ENCODE measurements around the gene RAI14.

The RAI14 gene

DNA sequence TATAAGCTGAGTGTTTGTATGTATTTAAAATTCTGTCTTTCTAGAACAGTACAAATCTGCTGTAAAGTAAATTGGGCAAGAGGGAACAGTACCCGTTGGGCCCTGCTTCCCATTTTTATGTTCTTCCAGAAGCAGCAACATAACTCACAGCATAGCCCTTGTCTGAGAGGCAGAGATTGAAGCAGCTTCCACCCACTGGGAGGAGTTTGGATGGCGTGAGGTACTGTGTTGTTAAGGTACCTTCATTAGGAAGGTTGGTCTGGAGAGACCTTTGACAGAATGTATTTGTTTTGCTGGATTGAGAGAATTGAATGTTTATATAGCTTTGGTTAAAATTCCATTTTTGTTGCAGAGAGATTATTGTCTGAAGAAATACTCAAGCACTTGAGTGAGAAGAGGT is 24.8 kb downstream of the RAI14 start:
- DNase-seq, result no peak

DNA sequence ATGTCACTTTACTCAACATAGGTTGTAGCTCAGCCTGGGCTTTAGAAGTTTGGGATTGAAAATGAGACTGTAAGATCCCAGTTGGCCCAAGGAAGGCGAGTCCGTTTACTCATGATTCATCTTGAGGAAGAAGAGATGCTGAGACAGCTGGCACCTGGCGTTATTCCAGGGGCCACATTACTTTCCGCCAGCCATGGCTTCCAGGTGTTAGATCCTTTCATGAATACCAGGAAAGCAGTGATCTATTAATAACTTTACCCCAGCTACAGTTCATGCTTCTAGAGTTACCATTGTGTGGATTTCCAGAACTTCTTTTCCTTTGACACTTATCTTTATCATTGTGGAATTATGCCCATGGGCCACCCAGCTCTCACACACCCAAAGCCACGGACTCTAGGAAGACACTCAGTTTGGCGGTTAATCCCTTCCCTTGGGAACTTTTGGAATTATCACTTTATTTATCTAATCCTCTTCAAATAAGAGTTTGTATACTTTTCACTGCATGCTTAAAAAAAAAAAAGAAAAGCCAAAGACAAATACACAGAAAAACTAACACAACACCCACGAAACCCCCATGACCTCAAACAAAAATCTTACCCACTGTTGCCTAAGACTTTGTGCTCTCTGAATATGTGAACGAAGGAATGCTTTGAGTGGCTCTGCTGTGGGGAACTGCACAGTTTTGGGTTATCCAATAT is 26.9 kb downstream of the RAI14 start:
- no peak for DNase-seq

DNA sequence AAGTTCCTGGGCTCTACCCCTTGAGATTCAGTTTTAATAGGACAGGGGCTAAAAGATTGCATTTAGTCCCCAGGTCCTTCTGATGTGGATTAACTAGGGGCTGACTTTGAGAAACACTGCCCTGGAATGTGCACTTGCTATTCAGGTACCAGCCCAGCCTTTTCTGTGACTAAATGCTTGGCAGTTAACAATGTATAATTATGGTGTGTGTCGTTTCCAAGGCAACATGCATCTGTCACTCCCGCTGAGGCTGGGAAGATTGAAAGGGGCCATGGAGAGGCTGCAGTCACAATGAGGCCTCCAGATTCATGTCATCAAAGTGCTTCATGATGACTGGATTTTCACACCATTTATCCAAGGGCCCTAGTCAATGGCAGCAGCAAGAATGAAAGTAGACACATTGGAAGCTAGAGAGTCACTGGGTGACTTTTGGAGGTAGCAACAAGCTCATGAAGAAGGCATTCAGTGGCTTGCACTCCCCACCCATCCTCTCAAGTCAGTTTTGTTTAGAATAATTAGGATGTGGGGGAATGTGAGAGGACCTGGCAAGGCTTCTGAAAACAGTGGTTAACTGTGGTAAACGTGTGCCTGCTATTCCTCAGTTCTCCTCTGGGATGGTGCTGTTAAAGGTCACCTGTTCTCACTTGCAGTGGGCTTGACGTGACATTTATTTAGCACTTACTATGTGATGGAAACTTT is 28.3 kb downstream of the RAI14 start:
- no peak for DNase-seq

DNA sequence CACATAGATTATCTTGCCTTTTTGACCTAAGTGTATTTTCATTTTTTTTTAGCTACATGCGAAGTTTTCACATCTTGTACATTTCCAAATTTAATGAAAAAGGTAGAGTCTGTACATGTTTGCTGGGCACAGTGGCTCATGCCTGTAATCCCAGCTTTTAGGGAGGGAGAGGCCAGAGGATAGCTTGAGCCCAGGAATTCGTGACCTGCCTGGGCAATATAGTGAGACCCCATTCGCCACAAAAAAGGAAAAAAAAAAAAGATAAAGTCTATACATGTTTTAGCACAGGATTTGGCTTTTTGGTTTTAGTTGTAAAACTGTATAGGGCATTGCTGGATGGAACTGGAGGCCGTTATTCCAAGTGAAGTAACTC is 28.8 kb downstream of the RAI14 start:
- no peak for DNase-seq

DNA sequence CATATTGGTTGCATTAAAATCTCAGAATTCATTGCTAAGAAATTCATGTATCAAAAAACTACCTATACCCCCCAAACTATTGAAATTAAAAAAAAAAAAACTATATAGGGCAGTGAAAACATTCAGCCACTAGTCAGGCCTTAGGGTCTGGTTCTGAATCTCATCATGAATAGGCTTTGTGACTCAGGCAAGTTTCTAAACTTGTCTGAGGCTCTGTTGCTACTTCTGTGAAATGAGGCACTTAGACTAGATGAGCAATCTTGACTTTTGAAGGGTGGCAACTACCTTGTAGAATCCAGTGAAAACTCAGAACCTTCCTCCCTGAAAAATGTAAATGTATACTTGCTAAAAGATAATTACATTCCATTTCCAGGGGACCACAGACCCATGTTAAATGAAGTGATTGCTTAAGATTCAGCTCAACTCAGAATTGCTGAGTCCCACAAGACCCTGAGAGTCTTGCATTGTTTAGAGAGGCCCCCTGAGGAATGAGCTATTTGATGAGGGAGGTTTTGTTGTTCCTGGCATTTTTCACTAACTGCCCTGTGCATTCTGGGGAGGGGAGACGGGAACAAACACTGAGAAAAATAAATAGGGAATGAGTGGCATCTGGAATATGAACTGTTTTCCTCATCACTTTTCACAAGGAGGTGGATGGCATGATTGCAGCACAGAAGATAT is 29.5 kb downstream of the RAI14 start:
- DNase-seq, result peak; percentile 18

DNA sequence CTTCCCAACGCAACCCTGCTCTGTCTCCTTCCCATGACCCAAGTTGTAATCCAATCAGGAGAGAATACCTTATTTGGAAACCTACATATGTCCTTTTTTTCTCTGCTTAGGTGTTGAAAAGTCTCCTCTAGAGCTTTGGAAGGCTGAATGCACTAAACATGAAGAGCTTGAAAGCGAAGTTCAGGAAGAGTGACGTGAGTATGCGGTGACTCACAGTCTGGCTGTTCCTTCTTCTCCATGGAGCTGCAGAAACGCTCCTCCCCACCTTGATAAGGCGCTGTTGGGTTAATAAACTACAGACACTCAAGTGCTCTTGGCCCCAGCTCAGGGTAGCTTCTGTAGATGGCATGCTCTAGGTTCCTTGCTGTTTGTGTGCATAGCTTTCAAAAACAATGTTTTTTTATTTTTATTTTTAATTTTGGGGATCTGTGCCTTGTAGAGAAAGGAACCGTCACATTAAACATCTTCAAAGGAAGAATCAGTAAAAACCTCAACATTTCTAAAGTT is 30.7 kb downstream of the RAI14 start:
- DNase-seq, result no peak

DNA sequence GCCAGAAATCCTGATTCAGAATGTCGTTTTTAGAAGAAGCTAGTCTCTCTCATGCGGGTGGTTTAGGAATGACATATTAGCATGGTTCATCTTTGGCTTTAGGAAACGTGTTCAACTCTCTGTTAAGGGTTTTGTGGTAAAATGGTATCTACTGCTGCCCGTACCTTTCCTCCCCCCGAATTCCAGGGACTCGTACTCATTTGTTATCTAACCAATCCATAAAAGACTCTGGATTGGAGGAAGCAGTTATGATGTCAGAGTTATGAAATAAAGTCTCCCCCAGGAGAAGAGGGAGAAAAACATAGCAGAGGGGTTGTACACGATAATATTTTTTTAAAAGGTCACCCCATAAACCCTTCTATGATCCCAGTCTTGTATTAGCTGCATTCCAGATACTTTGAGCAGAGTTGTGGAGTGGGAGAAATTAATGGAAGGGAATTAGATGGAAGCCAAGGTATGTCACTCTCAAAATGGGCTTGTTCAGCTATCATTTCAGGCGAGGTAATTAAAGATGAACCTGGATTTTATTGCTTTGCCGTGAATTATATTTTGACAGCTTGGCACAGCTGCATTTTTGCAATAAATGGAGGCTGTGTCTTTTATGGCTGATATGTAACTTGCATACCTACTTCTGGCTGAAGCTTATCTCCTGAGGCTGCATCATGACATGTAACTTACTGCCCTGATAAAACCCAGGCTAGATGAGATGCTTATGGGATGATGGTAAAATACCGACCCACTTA is 31.3 kb downstream of the RAI14 start:
- no peak for DNase-seq

DNA sequence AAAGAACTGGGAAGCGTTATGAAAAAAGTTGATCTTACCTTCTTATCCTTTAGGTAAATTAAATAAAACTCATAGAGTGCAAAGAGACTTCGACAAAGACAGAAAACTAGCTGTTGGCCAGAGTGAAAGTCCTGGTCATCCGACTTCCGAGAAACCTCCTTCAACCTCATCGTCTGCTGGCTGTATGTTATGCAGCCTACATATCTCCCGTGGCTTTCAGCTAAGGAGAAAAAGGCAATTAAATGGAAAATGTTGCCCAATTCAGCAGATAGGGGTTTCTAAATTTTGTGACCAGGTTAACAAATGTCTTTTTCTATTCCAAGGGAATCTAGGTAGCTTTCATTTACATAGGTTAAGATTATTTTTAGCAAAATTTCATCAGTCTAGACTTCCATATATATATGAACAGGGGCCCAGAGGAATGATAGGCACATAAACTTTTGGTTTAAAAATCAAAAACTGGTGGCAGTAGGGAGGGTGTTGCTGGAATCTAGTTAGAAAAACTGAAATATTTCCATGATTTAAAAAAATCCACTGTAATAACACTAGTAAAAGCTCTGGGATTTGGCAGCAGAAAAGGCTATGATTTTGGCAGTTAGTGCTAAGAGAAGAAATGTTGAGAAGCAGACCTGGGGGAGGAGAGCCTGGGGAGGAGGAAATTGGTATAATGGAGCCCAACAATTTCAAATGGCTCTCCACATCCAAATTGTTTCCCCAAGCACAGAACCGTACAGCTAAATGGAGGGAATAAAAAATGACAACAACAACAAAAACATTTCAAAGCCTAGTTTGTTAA is 32.1 kb downstream of the RAI14 start:
- no peak for DNase-seq

DNA sequence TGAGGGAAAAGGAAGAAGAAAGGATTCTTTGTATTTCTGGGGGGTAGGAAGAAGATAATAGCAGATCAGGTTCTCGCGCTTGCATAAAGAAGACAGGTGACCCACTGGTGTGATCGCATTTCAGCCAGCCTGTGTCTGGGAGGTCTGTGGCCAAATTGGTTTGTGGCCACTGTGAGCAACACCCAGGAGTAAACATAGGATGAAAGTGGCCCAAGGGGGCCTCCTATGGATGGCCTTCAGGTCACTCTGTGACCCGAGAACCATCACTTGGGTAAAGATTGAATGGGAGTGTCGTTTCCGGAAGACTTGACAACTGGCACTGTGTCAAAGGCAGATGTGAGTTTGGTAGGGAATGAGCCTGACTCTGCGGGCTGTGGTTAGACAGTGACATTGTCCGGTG is 34.2 kb downstream of the RAI14 start:
- DNase-seq, result no peak

DNA sequence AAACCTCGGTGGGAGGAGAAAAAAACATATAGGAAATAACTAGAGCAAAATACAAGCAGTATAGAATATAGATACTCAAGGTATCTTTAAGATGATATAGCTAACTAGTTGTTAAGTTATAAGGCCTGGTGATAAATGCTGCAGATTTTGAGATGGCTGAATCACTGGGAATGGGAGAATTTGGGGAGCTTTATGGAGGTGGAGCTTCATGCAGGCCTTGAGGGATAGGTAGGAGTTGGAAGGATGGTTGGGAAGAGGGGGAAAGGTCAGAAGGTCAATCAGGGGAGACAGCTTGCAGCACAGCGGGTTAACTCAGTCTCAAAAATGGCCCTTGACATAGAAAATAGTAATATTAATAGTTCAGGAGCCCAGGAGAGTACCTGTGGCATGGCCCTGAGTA is 34.8 kb downstream of the RAI14 start:
- DNase-seq, result no peak

DNA sequence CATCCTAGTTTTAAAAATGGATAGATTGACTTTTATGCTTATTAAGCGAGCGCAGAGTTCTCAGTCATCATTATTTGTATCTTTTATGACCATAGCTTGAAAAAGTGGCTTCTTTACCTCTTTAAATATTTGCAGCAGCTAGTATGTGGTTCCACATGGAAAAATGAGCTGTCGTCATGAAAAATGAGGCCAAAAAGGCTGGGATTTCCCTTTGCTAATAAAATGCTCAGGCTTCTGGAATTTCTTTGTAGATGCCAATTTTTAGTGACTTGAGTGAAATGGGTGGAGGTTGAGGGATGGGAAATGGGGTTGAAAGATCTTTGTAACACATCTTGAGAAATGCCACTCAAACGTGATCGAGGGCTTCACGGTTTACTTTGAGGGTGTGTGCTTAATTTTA is 35.2 kb downstream of the RAI14 start:
- DNase-seq, result no peak

DNA sequence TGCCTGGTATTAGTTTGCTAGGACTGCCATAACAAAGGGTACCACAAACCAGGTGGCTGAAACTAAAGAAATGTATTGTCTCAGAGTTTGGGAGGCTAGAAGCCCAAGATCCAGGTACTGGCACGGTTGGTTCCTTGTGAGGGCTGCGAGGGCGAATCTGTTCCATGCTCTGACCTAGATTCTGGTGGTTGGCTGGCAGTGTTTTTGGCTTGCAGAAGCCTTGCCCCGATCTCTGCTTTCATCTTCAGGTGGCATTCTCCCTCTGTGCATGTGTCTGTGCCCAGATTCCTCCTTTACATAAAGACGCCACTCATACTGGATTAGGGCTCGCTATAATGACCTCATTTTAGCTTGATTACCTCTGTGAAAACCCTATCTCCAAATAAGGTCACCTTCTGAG is 36.7 kb downstream of the RAI14 start:
- no peak for DNase-seq

DNA sequence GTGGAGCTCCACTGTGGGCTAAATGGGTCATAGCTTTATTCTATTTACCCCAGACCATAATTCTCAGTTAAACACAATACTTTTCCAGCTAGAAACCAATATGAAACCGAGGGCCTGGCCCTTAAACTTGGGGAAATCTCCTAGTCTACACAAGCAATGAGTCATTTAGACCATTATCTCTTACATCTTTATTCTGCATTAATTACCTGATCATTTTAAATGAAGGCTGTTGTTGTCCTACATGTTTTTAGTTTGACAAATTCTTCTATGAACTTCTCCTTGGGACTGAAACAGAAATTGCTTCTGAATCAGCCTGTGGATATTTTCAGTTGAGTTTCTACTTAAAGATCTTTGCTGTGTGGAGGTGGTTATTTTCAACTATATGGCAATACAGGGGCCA is 37.9 kb downstream of the RAI14 start:
- no peak for DNase-seq

DNA sequence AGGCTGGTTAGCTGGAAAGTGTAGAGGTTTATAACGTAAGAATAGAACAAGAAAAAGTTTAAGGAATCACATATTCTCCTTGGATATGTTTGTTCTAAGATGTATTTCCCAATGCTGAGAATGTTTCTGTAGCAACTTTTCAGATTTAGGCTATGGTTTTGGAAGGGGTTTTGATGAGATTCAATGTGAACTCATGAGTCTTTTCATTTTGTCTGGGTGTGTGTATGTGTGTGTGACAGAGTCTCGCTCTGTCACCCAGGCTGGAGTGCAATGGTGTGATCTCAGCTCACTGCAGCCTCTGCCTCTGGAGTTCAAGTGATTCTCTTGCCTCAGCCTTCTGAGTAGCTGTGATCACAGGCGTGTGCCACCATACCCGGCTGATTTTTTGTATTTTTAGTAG is 38.6 kb downstream of the RAI14 start:
- DNase-seq, result no peak

DNA sequence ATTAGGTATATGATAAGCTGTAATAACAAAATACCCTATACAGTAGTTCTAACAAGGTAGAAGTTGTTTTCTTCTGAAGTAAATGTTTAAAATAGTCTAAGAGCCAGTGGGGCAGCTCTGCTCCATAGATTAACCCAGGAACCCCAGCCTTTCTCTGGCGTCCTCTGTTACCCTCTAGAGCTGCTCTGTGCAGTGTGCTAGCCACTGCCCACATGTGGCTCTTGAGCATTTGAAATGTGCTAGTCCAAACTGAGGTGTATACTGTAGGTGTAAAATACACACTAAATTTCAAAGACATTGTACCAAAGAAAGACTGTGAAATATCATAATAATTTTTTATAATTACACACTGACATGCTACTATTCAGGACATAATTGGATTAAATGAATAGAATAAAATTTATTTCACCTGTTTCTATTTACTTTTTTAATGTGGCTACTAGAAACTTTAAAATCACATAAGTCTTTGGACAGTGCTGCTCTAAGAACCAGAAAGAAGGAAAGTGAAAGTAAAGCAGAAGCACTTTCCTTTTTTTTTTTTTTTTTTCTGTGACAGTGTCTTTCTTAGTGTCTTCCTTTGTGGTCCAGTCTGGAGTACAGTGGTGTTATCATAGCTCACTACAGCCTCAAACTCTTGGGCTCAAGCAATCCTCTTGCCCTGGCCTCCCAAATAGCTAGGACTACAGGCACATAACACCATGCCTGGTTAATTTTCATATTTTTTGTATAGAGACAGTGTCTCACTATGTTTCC is 39.3 kb downstream of the RAI14 start:
- DNase-seq, result no peak

DNA sequence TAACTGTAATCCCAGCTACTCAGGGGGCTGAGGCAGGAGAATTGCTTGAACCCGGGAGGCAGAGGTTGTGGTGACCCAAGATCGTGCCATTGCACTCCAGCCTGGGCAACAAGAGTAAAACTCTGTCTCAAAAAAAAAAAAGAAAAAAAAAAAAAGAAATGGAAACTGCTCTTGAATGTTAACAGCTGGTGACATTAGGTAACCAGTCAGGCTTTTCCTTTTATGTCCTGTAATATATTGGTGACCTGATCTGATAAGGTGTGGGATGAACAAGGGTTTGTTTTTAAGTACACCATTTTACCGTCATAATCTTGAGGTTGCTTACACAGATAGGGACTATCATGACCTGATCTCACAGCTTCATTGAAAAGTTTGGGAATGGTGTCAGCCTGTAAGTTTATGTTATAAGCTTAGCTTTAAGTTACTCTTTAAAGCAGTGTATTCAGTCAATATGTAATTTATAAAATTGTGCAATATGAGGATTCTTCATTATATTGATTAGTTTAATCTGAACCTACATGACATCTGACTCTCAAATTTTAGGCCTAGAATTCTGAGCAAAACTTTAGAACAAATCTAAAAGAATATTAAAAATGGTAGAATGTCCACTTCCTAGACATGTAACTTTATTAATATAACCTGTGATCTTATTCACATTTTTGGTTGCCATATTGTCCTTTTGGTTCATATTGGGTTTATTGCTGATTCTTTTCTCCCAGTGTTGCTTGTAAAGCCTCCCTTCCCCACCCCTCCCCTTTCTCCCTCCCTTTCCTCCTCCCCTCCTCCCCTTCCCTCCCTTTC is 41.4 kb downstream of the RAI14 start:
- no peak for DNase-seq

DNA sequence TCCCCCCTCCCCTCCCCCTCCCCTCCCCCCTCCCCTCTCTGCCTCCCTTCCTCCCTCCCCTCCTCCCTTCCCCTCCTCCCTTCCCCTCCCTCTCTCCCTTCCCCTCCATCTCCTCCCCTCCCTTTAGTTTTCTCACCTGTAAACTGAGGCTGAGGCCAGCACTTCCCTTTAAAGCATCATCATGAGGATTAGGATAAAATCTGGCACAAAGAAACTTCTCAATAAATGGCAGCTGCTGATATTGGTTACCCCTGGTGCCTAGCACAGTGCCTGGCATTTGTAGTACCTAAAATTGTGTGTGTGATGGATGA is 41.9 kb downstream of the RAI14 start:
- no peak for DNase-seq

DNA sequence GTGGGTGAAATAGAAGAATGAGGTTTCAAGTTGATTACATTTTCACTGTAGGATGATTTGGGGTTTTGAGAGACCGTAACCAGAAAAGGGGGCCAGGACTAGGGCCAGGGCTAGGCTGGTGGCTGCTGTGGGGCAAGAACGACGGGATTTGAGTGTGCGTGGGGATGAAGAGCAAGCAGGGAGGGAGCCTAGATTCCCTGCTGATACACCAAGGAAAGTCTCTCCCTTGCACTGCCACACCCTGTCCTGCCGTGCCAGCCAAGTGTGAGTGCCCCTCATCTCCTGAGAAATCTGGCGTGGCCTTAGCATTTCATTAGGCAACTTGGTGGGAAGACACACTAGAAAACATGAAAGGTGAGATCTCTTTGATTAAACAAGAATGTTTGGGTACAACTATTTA is 42.6 kb downstream of the RAI14 start:
- no peak for DNase-seq

DNA sequence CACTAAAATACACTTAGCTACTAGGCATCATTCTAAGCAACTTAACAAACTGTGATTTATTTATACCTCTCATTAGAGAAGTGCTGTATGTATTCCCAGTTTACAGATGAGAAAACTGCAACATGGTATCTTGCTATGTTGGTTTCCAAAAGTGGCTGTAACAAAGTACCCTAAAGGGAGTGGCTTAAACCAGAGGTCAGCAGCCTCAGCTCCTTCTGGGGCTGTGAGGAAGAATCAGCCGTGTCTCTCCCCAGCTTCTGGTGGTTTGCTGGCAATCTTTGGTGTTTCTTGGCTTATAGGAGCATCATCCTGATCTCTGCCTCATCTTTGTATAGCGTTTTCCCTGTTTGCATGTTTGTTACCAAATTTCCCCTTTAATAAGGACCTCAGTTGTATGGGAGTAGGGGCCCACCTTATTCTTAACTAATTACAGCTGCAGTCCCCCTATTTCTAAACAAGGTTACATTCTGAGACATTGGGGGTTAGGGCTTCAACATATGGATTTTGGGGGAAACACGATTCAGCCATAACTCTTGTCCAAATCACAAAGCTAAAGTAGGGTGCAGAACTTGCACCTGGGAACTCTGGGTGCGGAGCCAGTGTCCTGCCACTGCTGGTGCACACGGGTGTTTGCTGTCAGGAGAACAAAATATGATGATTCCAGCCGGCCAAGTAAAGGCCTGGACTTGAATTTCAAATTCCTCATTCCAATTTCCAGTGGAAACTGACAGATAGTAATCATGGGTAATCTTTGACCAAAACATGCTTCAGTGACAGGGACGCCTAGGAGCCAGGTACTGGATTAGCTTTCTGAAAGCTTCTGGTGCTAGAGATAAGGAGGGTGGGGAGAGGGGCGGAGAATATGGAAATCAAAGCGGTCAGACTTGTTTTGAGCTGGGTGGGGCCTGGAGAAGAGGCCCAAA is 43.3 kb downstream of the RAI14 start:
- DNase-seq, result no peak

DNA sequence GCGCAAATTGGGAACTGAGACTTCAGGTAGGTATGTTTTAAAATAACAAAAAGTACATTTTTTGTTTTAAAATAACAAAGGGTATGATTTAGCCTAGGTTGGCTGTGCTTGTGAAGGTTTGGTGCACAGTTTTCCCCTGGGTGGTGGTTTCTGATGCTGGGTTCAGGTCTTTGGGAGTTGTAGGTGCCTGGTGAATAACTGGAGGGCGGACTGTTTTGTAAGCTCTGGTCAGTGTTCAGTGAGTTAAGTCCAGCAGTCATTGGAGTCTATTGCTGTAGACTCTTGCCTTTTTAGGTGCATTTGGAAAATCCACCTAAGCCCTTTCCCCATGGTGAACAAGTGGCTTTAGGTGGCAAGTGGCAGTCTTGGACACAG is 43.9 kb downstream of the RAI14 start:
- DNase-seq, result no peak

Measured in activated CD4-positive, alpha-beta T cell treated with anti-CD3 and anti-CD28 coated beads, Interleukin-2, Interleukin-6, amounts not matched to agents 100 ng/mL and 50 ng/mL, durations not matched to agents 16 hours and 8 hours (primary cell).